ENCODE measurements around the gene USP35. TPM values are rescaled to one million over a fixed set of nuclear protein-coding genes. Genes with fewer than 3 reads are reported as not detected.
"Not testable (repeated sequence)": the region's sequence is repeated elsewhere in the genome, so short reads cannot be mapped to it uniquely, and the experiment has no call there.

USP35 gene
- total and polyA plus RNA-seq, 4 donors: 4.9 to 9.6 (median 5.6) TPM

DNA sequence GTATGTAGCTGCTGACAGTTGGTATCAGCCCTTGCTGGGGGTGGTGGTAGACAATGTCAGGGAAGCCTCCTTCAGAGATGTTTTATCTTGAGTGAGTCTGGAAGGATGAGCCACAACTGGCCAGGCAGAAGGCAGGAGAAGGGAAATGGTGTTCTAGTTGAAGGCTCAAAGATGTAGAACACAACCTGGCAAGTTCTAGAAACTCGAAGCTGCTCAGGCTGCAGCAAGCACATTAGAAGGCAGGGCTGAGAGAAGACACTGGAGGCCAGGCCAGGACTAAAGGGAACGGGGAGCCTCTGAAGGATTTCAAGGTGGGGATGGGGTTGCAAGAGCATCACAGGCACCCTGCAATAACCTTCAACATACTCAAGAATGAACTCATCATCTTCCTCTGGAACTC is 40.4 kb downstream of the USP35 start:
- DNase-seq (no peak), ATAC-seq (ENCODE audit: insufficient read depth, low FRiP score) (no peak)
- TF ChIP-seq, protein P1, sequence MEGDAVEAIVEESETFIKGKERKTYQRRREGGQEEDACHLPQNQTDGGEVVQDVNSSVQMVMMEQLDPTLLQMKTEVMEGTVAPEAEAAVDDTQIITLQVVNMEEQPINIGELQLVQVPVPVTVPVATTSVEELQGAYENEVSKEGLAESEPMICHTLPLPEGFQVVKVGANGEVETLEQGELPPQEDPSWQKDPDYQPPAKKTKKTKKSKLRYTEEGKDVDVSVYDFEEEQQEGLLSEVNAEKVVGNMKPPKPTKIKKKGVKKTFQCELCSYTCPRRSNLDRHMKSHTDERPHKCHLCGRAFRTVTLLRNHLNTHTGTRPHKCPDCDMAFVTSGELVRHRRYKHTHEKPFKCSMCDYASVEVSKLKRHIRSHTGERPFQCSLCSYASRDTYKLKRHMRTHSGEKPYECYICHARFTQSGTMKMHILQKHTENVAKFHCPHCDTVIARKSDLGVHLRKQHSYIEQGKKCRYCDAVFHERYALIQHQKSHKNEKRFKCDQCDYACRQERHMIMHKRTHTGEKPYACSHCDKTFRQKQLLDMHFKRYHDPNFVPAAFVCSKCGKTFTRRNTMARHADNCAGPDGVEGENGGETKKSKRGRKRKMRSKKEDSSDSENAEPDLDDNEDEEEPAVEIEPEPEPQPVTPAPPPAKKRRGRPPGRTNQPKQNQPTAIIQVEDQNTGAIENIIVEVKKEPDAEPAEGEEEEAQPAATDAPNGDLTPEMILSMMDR (IDR thresholded peaks at IDR 0.05; ENCODE audit: control extremely low read depth, extremely low read depth): no peak
- Histone ChIP-seq H3K9ac (ENCODE audit: insufficient read depth in 1 of 2, low read length in 2 of 2) (no peak overlapping the region), H3K27ac (ENCODE audit: low read depth in 1 of 2, low read length in 1 of 2) (no peak overlapping the region), H3K9me3 (ENCODE audit: control insufficient read depth in 4 of 4, insufficient read depth in 3 of 4, low read length in 3 of 4) (no peaks in the 10 kb centered on the region), H3K27me3 (ENCODE audit: control insufficient read depth in 3 of 3, insufficient read depth in 3 of 3, low read length in 2 of 3) (no peaks in the 10 kb centered on the region), H3K4me1 (ENCODE audit: control insufficient read depth in 5 of 5, insufficient read depth in 5 of 5, low read length in 5 of 5) (peaks cover 0 to 15% (median 0%) of the 10 kb centered on the region in 5 donors), H3K4me3 (no peak overlapping the region), H3K36me3 (ENCODE audit: control insufficient read depth in 4 of 4, insufficient read depth in 4 of 4, low read length in 4 of 4) (peaks cover 0 to 14% (median 8%) of the 10 kb centered on the region in 4 donors)
- WGBS, 2 donors: 90 to 96% methylated on average over 2 of the region's 2 CpGs

DNA sequence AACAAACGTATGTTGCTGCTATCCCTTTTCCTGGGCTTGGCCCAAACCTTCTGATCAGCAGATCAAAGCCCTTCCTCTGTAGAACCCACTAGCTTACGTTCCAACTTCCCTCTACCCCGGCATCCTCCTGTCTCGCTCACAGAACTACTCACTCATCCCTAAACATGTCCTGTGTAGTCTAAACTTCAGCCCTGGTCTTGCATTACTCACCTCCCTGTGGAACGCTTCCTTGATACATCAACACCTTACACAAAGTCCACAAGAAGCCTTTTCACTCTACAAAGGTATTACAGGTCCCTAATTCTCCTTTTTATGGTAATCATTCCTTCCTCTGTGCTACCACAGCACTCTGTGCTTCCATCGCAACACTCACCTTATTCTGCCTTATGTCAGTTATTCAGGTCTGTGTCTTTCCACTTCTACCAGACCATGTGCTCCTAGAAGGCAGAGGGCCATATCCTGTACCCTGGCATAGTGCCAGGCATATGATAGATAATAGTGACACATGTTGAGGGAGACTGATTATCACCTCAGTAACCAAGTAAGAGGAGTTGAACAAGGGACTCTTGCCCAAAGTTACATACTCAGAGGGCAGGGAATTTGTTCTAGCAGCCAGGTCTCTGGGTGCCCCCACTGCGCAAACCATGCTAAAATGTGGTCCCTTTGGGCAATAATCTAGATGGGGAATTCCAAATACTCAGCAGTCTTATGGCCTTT is 41.6 kb downstream of the USP35 start:
- no peak overlapping the region for H3K4me3 ChIP-seq
- H3K36me3 ChIP-seq (ENCODE audit: control insufficient read depth in 4 of 4, insufficient read depth in 4 of 4, low read length in 4 of 4): peaks cover 0 to 8% (median 2%) of the 10 kb centered on the region in 4 donors
- ATAC-seq (ENCODE audit: insufficient read depth, low FRiP score) (no peak), DNase-seq (no peak)
- H3K4me1 ChIP-seq (ENCODE audit: control insufficient read depth in 5 of 5, insufficient read depth in 5 of 5, low read length in 5 of 5): peaks cover 0 to 15% (median 0%) of the 10 kb centered on the region in 5 donors
- no peaks in the 10 kb centered on the region for H3K9me3 ChIP-seq (ENCODE audit: control insufficient read depth in 4 of 4, insufficient read depth in 3 of 4, low read length in 3 of 4)
- WGBS, 2 donors: 59 to 72% methylated on average over 7 of the region's 7 CpGs
- TF ChIP-seq, protein P1 (IDR thresholded peaks at IDR 0.05; ENCODE audit: control extremely low read depth, extremely low read depth): no peak
- H3K27ac ChIP-seq (ENCODE audit: low read depth in 1 of 2, low read length in 1 of 2): peak overlapping the region; percentile 6 to 41
- H3K27me3 ChIP-seq (ENCODE audit: control insufficient read depth in 3 of 3, insufficient read depth in 3 of 3, low read length in 2 of 3): no peaks in the 10 kb centered on the region
- H3K9ac ChIP-seq (ENCODE audit: insufficient read depth in 1 of 2, low read length in 2 of 2): no peak overlapping the region

DNA sequence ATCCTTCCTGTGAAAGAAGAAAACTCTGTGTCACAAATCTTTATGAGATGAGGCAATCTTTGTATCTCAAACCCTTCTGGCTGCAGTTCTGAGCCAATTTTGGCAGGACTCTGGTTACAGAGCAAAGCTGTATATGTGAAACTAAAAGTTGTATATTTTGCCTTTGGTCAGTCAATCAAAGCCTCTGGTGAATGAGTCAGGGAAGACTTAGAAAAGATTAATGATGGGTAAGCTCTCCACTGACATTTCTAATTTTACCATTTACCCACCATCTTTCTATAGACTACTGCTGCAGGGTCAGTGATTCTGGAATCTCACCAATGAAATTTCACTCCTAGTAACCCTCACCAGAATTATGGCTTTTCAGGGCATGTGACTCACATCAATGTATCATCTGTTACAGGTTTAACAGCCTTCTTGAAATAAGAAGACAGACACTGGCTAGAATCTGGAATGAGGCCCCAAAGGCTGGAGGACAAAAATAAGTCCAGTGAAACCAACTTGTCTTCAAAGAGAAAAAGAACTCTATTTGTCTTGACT is 43.3 kb downstream of the USP35 start:
- peaks cover 0 to 2% (median 0%) of the 10 kb centered on the region in 4 donors for H3K36me3 ChIP-seq (ENCODE audit: control insufficient read depth in 4 of 4, insufficient read depth in 4 of 4, low read length in 4 of 4)
- H3K27me3 ChIP-seq (ENCODE audit: control insufficient read depth in 3 of 3, insufficient read depth in 3 of 3, low read length in 2 of 3): no peaks in the 10 kb centered on the region
- peaks cover 0 to 15% (median 0%) of the 10 kb centered on the region in 5 donors for H3K4me1 ChIP-seq (ENCODE audit: control insufficient read depth in 5 of 5, insufficient read depth in 5 of 5, low read length in 5 of 5)
- ATAC-seq (ENCODE audit: insufficient read depth, low FRiP score) (no peak), DNase-seq (peak in 2 of 3 donors; percentile 55 to 79)
- H3K27ac ChIP-seq (ENCODE audit: low read depth in 1 of 2, low read length in 1 of 2): peak overlapping the region in 1 of 2 donors; percentile 25
- no peaks in the 10 kb centered on the region for H3K9me3 ChIP-seq (ENCODE audit: control insufficient read depth in 4 of 4, insufficient read depth in 3 of 4, low read length in 3 of 4)
- no peak overlapping the region for H3K9ac ChIP-seq (ENCODE audit: insufficient read depth in 1 of 2, low read length in 2 of 2)
- no peak overlapping the region for H3K4me3 ChIP-seq
- TF ChIP-seq, protein P1 (IDR thresholded peaks at IDR 0.05; ENCODE audit: control extremely low read depth, extremely low read depth): no peak

DNA sequence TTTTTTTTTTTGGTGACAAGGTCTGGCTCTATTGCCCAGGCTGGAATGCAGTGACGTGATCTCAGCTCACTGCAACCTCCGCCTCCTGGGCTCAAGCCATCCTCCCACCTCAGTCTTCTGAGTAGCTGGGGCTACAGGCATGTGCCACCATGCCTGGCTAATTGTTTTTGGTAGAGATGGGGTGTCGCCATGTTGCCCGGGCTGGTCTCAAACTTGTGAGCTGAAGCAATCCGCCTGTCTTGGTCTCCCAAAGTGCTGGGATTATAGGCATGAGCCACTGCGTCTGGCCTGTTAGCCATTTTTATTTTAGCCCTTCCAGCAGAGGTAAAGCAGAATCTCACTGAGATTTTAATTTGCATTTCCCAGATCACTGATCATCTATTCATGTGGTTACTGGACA is 44.3 kb downstream of the USP35 start:
- peaks cover 0 to 15% (median 0%) of the 10 kb centered on the region in 5 donors for H3K4me1 ChIP-seq (ENCODE audit: control insufficient read depth in 5 of 5, insufficient read depth in 5 of 5, low read length in 5 of 5)
- not testable (repeated sequence) for H3K9ac ChIP-seq (ENCODE audit: insufficient read depth in 1 of 2, low read length in 2 of 2); H3K36me3 ChIP-seq (ENCODE audit: control insufficient read depth in 4 of 4, insufficient read depth in 4 of 4, low read length in 4 of 4); ATAC-seq (ENCODE audit: insufficient read depth, low FRiP score); H3K9me3 ChIP-seq (ENCODE audit: control insufficient read depth in 4 of 4, insufficient read depth in 3 of 4, low read length in 3 of 4); DNase-seq; H3K4me3 ChIP-seq; H3K27ac ChIP-seq (ENCODE audit: low read depth in 1 of 2, low read length in 1 of 2); H3K27me3 ChIP-seq (ENCODE audit: control insufficient read depth in 3 of 3, insufficient read depth in 3 of 3, low read length in 2 of 3)
- 96 to 98% methylated on average over 6 of the region's 6 CpGs for WGBS, 2 donors

All from lung (tissue), 12 donors.